RKO (cell line): ENCODE data around the gene DMPK.
"Not testable (repeated sequence)": the region's sequence is repeated elsewhere in the genome, so short reads cannot be mapped to it uniquely, and the experiment has no call there.

ENCODE experiments used
- DNase-seq: peaks from one replicate; pipeline ENCODE4 v3.0.0-alpha.2; 2016; ENCODE audit warnings: low spot score

Gene DMPK

DNA sequence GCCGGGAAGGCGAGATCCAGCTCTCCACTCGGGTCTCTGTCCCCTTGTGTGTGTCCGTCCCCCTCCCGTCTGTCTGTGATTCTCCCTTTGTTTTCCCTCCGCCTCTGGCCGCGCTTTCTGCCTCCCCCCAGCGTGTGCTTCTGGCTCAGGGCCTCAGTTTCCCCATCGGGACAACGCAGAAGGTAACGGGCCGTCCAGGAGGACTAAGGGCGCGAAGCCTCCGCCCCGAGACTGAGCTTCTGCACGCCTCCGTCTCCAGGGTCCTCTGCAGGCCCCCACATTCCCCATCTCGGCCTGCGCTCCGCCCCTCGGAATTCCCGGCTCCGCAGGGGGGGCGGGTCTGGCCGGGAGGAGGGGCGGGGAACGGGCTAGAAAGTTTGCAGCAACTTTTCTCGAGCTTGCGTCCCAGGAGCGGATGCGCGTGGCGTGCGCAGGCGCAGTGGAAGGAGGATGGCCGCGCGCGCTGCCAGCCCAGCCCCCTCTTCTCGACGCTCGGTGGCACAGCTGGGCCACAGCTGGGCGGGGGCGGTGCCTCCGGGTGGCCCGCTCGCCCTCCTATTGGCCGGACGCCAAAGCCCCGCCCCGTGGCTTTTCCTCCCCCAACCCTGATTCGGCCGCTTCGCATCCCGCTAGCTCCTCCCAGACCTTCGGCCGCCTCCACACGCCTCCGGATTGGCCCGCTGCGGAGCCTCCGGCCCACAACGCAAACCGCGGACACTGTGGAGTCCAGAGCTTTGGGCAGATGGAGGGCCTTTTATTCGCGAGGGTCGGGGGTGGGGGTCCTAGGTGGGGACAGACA lies 13.1 kb downstream of the DMPK start, which contains the start of gene SIX5:
Gene SIX5 (minus strand): TSS at position 269 of the 799 bp plus-strand sequence. CDS start 408 bp downstream, outside the sequence.
- peak; percentile 98 for DNase-seq

DNA sequence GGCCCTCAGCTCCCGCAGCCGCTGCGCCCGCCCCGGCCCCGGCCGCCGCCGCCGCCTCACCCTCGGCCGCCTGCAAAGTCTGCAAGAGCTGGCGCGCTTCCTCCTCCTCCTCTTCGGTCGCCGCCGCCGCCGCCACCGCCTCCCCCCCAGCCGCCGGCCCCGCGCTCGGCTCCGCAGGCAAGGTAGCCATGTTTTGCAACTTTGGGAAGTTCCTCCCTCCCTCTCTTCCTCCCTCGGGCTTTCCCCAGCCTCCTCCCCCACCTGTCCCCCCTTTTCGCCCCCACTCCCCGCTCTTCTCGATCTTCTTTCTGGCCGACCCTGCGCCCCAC lies 13.7 kb downstream of the DMPK start:
- DNase-seq: peak; percentile 68

DNA sequence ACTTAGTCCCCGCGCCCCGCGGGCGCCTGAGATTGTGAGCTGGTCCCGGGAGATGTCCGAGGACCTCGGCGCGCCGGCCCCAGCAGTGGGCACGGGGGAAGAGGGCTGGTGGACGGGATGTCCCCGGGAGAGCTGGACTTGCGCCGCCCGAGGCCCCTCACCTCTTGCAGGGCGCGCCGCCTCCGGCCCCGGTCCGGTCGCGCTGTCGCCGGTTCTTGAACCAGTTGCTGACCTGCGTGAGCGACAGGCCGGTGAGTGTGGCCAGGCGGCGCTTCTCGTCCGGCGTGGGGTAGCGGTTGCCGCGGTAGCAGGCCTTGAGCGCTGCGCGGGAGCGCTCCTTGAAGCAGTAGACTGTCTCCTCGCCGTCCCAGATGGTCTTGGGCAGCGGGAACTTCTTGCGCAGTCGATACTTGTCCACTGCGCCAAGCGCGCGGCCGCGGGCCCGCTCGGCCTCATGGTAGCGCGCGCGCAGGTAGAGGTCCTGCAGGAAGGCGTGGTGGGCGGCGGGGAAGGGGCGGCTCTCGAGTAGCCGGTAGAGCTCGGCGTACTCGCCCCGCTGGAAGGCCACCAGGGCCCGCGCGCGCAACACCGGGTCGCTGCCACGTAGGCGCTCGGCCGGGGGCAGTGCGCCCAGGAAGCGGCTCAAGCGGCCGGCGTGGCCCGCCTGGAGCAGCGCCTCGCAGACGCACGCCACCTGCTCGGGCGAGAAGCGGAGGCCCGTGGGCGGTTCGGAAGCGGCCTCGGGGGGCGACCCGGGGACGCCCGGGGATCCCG lies 14.2 kb downstream of the DMPK start:
- DNase-seq: peak; percentile 80

DNA sequence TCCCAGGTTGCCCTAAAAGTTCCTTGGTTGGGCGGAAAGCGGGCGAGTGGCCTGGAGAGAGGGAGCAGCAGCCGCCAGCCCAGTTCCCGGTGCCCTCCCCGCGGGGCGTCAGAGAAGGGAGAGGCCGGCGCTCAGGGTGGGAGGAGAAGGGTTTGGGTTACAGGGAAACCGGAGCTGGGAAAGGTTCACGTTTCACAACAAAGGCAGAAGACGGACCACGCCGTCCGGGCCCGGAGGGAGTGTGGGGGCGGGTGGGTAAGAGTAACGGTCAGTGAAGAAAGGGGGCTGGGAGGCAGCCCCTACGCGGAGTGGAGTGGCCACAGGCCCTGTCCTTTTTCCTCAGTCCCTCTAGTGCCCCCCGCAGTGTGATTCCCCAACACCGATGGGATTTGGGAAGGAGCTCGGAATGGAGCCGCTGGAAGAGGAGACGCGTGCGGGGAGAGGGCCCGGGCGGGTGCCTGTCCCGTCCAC lies 14.8 kb downstream of the DMPK start:
- peak; percentile 85 for DNase-seq

DNA sequence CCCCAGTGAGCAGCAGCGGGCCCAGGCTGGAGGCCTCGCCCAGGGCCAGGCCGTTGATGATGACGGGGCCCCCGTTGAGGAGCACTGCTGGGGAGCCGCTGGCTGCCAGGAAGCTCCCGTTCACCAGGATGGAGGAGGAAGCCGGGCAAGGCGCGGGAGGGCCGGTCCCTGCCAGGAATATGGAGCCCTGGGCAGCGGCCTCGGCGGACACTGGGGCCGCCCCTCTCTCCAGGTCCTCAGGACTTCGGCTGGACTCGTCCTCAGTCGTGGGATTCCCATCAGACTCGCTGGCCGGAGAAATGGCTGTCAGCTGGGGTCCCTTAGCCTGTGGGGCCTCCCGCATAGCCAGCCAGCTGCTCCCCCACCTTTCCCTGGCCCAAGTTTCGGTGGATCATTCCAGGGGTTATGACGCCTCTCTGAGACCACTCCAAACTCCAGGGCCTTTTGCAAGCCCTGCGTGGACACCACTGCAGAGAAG lies 15.4 kb downstream of the DMPK start:
- peak; percentile 49 for DNase-seq

DNA sequence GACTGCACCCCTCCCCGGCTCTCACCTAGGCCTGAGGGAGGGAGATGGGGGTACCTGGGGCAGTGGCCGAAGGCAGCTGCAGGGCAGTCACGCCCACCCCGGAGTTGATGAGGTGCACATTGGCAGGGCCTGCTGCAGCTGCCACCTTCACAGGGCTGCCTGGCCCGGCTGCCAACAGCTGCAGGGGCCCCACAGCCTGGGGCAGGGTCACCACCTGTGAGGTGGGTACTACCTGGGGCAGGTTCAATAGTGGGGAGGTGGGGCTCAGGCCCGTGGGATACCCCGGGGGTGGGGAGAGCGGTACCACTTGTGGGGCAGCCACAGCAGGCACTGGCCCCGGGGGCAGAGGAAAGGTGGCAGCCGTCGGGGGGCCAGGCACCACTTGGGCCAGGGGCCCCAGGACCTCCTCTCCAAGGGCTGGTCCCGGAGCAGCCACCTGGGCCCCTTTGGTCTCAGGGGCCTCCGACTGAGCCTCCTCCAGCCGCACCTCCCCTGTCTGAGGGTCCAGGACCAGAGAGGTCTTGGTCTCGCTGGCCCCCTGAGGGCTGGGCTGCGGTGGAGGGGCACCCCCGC lies 15.9 kb downstream of the DMPK start:
- DNase-seq: no peak

DNA sequence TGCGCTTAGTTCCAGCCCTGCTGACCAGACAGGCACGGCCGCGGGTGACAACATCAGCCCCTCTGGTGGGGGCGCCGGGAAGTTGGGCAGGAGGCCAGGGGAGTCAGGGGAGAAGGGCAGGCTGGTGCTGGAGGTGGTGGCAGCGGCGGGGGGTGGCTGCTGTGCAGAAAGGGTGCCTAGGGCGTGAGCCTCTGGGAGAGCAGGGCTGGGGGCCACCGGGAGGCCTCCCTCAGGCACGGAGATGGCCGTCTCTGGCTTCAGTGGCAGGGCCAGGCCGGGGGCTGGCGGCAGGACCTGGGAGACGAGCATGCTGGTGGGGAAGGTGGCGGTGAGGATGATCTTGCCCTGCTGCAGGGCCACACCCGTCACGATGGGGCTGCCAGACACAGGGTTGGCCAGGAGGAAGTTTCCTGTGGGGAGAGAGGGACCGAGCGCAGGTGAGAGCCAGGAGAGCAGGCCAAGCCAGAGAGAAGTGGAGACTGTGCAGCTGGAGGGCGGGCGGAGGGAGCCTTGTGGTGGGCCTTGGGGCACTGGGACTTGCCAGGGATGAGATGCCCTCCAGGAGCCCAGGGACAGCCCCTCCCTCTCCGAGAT lies 16.5 kb downstream of the DMPK start:
- no peak for DNase-seq

DNA sequence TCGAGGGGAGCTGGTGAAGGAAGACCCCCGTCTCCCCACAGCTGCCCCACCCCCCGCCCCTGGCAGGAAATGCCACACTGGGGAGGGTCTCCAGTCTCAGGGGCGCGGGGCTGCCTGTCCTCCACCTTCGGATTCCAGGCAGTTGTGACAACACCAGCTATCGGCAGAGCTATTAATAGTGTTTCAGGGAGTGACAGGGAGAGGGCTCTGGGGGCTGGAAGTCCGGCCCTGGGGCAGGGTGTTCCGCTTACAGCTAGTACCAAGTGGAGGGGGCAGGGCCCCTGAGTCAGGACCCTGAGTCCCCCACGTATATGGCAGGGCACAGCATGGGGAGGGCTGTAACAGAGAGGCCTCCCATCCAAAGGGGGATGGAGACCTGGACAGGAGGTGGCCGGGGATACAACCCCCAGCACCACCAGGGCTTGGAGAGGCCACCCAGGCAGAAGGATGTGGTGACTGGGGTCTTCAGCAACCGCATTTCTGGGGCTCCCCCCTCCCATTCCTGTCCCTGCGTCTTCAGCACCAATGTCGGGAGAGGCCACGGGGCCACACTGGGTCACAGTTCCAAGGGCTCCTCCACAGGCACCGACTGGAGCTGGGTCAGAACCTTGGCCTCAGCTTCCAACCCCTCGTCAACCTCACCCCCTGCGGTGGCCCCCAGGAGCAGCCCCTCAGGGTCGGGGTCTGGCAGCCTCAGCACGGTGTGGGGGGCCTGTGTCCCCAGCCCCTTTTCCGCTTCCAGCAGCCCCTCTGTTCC lies 17.2 kb downstream of the DMPK start:
- no peak for DNase-seq

DNA sequence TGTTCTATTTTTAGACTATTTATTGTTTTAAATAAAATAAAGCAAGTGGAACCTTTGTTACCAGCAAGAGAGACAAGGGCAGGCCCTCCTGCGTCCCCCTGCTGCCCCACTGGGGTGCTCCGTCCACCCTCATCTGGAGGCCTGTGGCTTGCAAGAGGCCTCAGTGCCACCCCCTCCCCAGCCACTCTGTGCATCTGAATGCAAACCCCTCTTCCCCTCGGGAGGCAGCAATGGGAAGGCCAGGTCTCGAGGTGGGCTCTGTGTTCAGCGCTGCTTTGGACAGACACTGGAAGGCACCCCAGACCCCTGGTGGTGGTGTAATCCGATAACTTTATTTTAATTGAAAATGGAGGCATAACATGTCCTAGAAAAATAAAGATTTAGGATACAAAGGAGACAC lies 17.8 kb downstream of the DMPK start:
- DNase-seq: no peak

DNA sequence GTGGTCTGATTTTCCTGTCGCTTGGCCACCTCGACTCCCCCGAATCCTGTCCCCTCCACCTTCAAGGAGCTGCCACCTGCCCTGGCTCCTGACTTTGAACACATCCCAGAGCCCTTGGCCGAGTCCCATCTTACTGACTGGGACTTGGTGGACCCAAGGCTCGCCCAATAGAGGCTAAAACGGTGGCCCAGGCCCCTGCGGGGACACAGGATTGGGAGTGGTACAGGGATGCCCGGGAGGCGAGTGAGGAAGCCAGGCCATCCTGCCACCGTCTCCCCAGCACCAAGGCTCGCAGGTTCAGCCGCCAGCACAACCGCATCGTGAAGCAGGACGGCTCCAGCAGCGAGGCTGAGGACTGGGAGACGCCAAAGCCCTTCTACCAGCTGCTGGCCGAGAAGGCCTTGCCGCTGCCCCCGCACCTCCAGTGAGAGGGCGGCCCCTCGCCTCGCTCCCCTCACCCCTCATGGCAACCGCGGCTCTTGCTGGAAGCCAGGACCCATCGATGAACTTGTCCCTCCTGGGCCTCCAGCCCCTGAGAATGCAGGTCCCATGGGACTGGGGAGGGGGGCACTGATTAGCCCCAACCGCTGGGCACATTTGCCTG lies 18.5 kb downstream of the DMPK start:
- no peak for DNase-seq

DNA sequence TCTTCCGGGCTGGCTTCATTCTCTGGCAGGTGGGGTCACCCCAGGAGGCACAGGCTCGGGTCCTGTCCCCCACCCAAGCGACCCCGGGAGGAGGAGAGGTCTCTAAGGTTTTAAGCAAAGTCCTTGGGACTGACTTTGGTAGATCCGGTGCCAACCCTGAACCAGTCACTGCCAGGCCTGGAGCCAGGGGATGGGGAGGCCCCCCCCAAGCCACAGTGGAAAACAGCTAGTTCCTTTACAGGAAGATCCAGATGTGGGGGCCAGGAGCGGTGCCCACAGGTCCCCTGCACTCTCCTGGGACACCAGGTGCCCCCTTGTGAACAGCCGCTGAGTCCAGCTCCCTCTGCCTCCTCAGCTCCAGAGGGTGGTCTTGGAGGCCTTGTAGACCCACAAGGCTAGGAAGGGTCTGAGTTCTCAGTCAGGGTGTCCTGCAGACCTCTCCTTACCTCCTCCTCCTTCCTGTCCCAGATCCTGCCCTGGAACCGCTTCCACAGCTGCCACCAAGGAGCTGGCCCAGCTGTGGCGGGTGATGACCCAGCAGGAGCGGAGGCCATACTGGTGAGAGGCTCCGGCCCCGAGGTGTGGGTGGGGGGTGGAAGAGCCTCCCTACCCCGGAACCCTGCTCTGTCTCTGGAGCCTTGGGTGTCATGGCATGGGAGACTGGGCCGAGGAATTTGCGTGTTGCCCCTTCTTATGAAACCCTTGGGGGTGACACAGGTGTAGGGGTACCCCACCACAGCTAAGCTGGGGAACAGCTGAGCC lies 19.2 kb downstream of the DMPK start:
- DNase-seq: no peak

DNA sequence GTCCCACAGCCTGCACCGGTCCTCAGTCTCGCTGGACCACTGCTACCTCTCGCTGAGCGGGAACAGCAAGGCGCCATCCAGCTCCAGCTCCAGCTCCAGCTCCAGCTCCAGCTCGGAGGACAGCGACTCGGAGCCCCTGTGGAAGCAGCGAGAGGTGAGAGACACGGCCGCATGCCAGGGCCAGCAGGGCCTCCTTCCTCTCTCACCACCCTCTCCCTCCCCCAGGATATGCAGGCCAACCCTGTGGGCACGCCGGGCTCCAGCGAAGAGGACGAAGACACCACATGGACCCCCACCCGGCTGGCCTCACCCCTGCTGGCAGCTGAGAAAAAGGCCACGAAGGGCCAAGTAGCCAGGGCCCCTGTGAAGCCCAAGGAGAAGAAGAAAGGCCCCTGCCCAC lies 20.6 kb downstream of the DMPK start:
- no peak for DNase-seq

DNA sequence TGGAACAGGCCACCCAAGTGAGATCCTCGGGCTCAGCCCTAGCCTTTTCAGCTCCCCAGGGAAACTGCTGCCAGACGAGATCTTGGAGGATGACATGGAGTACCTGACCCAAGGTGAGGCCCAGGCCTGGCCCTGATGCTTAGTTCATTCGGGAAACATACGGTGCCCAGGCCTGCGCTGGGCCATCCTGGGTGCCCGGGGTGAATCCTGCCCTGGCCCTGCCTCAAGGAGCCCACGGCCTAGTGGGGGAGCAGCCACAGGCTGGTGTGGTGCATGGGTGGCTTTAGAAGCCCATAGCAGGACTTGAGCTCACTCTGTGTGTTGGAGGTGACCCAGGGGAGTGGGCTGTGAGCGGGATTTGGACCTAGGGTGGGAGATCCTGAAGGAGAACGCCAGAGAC lies 23.4 kb downstream of the DMPK start:
- DNase-seq: no peak

DNA sequence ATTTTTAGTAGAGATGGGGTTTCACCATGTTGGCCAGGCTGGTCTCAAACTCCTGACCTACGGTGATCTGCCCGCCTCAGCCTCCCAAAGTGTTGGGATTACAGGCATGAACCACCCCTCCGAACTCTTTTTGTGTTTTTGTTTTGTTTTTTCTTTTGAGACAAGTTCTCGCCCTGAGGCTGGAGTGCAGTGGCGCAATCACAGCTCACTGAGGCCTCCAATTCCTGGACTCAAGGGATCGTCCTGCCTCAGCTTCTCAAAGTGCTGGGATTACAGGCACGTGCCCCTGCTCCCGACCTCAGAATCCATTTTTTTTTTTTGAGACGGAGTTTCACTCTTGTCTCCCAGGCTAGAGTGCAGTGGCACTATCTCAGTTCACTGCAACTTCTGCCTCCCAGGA lies 24.6 kb downstream of the DMPK start:
- DNase-seq: no peak

DNA sequence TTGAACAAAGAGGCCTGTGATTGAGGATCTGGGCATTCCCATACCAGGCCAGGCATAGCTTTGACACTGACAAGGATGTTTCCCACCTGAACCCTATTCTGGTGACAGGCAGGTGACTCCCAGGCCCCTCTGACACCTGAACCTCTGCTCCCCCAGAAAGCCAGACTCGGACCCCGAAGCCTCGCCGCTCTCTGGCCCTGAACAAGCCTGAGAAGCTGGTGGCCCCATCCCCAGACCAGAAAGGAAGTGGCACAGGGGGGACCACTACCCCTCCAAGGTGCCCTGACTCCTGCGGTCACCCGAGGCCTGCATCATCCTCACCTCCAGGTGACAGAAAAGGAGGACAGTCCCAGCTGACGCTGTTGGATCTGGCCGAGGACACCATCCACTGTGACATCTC lies 28.0 kb downstream of the DMPK start:
- no peak for DNase-seq

DNA sequence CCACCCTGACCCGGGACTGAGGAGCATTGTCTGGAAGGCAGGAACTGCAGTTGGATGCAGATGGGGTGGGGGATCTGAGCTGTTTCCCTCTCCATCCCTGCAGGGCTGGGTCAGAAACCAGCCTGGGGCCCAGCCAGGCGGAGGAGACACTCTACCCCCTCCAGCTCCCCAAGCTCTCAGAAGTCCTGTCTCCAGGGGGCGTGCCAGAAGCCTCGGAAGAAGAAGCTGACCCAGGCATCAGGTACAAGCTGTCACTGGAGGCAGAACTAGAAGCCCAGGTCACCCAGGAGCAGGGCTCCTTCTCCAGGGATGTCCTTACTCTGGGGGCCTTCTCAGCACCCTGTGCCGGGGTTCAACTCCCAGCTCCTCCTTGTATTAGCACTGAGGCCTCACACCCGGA lies 28.7 kb downstream of the DMPK start:
- DNase-seq: no peak

DNA sequence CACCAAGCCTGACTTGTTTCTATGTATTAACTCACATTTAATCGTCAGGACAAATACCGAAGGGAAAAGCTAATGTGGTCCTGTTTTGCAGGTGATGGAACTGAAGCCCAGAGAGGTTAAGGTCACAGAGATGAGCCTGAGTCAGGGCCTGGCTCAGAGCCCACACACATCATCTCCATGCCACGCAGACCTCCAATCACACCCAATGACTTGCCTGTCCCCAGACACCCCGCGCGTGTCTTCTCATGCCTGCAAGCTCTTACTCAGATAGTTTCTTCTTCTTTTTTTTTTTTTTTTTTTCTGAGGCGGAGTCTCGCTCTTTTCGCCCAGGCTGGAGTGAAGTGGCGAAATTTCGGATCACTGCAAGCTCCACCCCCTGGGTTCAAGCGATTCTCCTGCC lies 29.7 kb downstream of the DMPK start:
- peak; percentile 62 for DNase-seq

DNA sequence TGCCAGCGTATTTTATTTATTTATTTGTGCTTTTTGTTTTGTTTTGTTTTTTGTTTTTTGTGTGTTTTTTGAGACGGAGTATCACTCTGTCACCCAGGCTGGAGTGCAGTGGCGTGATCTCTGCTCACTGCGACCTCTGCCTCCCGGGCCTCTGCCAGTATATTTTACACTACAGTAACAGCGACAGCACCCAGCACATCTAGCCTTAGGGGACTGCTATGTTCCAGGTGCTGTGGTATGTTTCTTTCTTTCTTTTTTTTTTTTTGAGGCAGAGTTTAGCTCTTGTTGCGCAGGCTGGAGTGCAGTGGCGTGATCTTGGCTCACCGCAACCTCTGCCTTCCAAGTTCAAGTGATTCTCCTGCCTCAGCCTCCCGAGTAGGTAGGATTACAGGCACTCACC lies 30.8 kb downstream of the DMPK start:
- not testable (repeated sequence) for DNase-seq

DNA sequence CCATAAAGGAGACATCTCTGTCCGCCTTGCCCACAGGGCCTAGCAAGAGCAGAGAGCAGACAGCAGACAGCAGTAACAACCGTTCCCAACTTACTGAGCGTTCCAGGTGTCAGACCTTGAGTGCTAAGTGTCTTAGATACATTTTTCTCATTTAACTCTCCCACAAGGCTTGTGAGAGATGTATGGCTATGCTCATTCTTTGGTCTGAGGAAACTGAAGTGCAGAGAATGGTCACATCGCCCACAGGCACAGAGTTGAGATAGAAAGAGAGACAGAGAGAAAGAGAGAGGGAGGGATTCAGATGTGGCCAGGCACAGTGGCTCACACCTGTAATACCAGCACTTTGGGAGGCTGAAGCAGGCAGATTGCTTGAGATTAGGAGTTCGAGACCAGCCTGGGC lies 34.8 kb downstream of the DMPK start:
- no peak for DNase-seq

DNA sequence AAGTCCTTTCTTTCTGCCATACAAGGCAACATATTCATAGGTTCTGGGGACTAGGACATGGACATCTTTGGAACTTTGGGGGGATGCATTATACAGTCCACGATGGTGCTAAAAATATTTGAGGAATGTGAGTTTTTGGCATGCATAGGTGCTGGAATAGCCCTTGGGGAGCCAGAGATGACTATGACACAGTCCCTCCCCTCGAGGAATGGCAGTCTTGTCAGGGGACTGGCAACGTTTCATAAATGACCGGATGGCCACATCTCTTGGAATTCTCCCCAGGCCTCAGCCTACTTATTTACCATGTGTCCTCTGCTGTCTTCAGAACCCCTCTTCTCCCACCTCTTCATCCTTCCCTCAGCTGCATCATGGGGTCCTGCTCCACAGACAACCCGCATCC lies 35.4 kb downstream of the DMPK start:
- DNase-seq: no peak

DNA sequence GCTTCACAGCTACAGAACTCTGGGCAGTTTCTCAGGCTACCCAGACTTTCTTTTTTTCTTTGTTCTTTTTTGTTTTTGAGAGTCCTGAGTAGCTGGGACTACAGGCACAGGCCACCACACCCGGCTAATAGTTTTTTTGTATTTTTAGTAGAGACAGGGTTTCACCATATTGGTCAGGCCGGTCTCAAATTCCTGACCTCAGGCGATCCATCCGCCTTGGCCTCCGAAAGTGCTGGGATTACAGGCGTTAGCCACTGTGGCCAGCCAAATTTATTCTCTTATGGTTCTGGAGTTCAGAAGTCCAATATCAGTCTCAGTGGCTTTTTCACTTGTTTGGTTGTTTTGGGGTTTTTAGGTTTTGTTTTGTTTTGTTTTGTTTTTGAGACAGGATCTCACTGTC lies 36.7 kb downstream of the DMPK start:
- DNase-seq: no peak
